GM13977 (cell line): ENCODE measurements around the gene CABP2.
"Not testable (repeated sequence)": the region's sequence is repeated elsewhere in the genome, so short reads cannot be mapped to it uniquely, and the experiment has no call there.

Experiments
- DNase-seq: peaks from one replicate; pipeline ENCODE4 v3.0.0; 2012; ENCODE audit warnings: low spot score
- in situ Hi-C: fragments of 300-500 bp; cut with MboI; formaldehyde crosslinking; loops from one replicate; pipeline ENCODE4 v1.12.0; 2022; ENCODE audit warnings: low sequenced_read_pairs, low pct_unique_long_range_greater_than_20kb, mixed read lengths, inconsistent platforms; ENCODE audit not compliant: unreplicated experiment
- TF ChIP-seq, protein P1 (sequence below): IDR thresholded peaks from 2 replicates; pipeline ENCODE4 v1.5.1; 2012; ENCODE audit warnings: mild to moderate bottlenecking, control low read depth; ENCODE audit not compliant: insufficient read depth; ENCODE audit errors: extremely low read depth, missing control alignments

Gene CABP2

DNA sequence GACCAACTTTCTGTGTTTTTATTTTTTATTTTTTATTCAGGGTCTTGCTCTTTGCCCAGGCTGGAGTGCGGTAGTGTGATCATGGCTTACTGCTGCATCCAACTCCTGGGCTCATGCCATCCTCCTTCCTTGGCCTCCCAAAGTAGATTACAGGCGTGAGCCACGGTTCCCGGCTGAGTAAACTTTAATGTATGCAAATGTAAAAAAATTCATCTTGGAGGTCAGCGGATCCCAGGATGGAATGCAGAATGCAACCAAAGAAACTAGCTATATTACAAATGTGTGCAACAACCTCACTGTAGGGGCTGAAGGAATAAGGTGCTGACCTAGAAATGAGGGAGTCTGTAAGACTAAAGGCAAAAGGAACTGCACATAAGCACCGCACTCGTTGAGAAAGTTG is 9.1 kb downstream of the CABP2 start:
- TF ChIP-seq, protein P1, sequence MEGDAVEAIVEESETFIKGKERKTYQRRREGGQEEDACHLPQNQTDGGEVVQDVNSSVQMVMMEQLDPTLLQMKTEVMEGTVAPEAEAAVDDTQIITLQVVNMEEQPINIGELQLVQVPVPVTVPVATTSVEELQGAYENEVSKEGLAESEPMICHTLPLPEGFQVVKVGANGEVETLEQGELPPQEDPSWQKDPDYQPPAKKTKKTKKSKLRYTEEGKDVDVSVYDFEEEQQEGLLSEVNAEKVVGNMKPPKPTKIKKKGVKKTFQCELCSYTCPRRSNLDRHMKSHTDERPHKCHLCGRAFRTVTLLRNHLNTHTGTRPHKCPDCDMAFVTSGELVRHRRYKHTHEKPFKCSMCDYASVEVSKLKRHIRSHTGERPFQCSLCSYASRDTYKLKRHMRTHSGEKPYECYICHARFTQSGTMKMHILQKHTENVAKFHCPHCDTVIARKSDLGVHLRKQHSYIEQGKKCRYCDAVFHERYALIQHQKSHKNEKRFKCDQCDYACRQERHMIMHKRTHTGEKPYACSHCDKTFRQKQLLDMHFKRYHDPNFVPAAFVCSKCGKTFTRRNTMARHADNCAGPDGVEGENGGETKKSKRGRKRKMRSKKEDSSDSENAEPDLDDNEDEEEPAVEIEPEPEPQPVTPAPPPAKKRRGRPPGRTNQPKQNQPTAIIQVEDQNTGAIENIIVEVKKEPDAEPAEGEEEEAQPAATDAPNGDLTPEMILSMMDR, result no peak
- in situ Hi-C loops, result no loop called here
- no peak for DNase-seq

DNA sequence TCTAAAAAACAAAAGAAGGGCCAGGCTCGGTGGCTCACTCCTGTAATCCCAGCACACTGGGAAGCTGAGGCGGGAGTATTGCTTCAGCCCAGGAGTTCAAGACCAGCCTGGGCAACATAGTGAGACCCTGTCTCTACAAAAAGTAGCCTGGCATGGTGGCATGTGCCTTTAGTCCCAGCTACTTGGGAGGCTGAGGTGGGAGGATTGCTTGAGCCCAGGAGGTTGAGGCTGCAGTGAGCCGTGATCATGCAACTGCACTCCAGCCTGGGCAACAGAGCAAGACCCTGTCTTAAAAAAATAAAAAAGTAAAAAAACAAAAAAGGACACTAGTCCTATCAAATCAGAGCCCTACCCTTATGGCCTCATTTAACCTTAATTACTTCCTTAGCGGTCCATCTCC is 11.7 kb downstream of the CABP2 start:
- DNase-seq, in situ Hi-C loops: not testable (repeated sequence)

DNA sequence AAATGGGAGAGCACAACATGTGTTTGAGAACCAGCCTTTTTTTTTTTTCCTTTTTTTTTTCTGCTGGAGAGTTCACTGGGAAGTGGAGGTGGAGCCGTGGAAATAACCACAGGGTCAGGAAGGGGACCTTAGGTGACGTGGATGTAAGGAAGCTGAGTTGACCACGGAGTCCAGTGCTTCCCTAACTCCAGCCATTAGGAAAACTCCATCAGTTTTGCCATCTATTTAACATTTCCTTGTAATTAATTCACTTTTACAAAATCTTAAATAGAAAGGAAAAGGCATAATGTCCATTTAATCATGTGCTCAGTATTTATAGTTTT is 13.3 kb downstream of the CABP2 start:
- in situ Hi-C loops, result no loop called here
- no peak for DNase-seq
- TF ChIP-seq, protein P1, result no peak

DNA sequence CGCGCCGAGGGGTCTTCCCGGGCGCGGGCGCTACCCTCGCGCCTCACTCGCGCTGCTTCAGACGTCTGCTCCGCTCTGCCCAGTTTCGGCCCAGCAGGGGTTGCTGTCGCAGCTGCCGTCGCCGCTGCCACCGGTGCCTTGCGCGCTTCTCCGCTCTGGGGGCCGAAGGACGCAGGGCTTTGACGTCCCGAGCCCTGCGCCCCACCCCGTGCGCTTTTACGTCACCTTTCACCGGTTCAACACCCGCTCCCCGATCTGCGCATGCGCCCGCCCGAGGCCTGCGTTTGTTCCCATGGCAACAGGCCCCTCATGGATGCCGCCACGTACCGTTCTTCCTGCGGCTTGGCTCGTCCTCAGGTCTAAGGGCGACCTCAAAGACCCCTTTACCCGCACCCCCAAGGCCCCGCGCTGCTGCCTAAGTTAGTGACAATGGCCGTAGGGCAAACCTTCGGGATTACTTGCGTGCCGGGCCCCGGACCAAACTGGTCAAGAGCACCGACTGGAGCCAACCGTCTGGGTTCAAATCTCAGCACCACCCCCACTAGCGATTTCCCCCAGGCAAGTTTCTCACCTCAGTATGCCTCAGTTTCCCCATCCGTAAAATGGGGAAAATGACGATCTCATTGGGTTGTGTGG is 14.6 kb downstream of the CABP2 start:
- TF ChIP-seq, protein P1, result no peak
- peak; percentile 99 for DNase-seq
- in situ Hi-C loops, result no loop called here

DNA sequence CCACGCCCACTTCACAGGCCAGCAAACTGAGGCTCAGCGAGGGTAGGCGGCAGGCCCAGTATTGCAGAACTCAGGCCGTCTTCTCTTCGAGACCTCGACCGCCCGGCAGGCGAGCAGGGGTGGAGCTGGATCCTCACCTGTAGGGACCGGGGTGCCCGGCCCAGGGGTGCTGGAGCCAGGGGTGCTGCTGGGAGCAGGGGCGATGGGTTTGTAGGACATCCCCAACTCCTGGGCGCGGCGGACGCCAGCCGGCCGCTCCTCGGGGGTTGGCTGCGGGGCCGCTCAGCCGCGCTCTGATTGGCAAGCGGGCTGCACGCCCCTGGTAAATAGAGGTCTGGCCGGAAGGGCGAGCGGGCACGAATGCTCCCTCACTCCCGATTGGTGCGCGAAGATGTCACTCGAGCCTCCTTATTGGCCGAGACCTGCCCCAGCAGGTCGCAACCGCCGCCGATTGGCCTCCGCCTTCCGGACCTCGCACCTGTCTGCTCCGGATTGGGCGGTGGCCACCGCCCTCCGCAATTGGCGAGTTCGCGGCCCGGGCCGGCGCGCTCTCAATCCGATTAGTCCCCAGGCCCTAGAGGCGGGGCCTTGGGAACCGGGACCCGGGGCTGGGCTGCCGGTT is 15.3 kb downstream of the CABP2 start, which contains the start of gene CDK2AP2:
CDK2AP2 (minus strand) TSS at position 299 of the 622 bp plus-strand sequence; CDS start at position 219, 80 bp downstream.
- TF ChIP-seq, protein P1, result no peak
- in situ Hi-C loops, result no loop called here
- DNase-seq, result peak; percentile 99

DNA sequence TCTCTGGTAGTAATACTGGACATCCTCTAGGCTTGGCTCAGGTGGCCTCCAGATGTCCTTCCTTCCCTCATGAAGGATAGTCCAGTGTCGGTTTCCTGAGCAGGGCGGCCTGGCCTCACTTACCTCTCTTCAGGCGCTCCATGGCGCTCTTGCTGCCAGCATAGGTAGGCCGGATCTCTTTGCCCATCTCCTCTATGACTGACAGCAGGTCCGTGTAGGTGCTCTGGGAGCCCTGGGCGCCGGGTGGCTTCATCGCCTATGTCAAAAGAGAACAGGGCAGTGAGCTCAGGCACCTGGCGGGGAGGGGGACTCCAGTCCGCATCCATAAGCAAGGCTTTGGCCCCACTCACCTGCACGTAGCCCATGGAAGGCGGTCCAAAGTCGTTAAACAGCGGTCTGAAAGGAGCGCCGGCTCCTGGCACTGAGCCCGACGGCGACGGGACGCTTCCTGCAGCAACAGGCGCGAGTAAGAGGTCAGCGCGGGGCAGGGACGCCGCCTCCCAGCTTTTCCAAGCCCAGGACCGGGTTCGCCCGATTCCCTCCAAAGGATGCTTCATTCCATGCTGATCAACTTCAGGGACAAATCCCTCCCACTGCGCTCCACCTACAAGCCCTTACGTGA is 15.9 kb downstream of the CABP2 start:
- in situ Hi-C loops, result no loop called here
- TF ChIP-seq, protein P1, result no peak
- DNase-seq, result no peak

DNA sequence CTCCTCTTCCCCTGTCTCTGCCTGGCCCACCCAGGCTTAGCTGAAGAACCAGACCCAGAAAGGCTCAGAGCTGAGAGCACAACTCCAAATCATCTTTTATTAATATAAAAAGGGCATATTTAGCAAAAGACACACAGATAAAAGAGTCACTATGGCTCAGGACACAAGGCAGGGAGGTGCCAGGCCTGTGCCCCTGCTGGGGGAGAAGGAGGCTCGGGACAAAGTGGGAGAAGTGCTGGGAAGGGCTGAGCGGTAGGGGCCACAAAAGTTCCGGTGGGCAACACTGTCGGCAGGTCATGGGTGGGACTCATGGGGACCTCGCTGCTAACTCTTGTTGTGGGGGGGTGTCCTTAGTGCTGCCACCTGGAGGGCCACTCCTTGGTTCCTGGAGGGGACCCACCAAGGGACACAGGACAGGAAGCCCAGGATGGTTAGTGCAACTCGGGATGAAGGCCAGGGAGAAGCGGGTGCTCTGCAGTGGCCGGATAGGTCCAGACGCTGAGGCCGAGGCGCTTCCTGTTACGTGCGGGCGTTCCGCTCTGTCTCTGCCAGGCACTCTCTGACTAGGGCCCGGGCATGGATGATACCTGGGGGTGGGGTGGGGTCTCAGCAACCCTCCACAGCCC is 16.7 kb downstream of the CABP2 start:
- in situ Hi-C loops, result no loop called here
- no peak for DNase-seq
- TF ChIP-seq, protein P1, result no peak
